Lung (tissue), 12 donors: Measurements from ENCODE around the gene KRT13. TPM values are rescaled to one million over a fixed set of nuclear protein-coding genes. Genes with fewer than 3 reads are reported as not detected.
A peak's percentile ranks its signal among the peaks of the same experiment; 100 is the strongest.

ENCODE experiments used
- ATAC-seq: fragments of 200-7000 bp; cut with Tn5 transposase; one replicate; pipeline ENCODE4 v1.9.1; 2020; ENCODE audit warnings: moderate number of reproducible peaks; ENCODE audit not compliant: insufficient read depth, low FRiP score
- DNase-seq, 3 donors: peaks; one replicate each; pipeline ENCODE4 v3.0.0-alpha.2; 2013 to 2017
- H3K27ac ChIP-seq, 2 donors: one replicate each; pipeline ENCODE4 v1.5.1; 2013; ENCODE audit warnings: mild to moderate bottlenecking in 2 of 2, moderate library complexity in 2 of 2, control low read depth in 1 of 2, inconsistent platforms in 1 of 2, low read depth in 1 of 2, low read length in 1 of 2
- H3K27me3 ChIP-seq, 3 donors: one replicate each; pipeline ENCODE4 v1.5.1; 2013; ENCODE audit warnings: low read length in 2 of 3; ENCODE audit not compliant: control insufficient read depth in 3 of 3, insufficient read depth in 3 of 3
- H3K36me3 ChIP-seq, 4 donors: one replicate each; pipeline ENCODE4 v1.5.1; 2013; ENCODE audit warnings: low read length in 4 of 4, mild to moderate bottlenecking in 1 of 4, moderate library complexity in 1 of 4; ENCODE audit not compliant: control insufficient read depth in 4 of 4, insufficient read depth in 4 of 4
- H3K4me1 ChIP-seq, 5 donors: one replicate each; pipeline ENCODE4 v1.5.1; 2013; ENCODE audit warnings: low read length in 5 of 5, mild to moderate bottlenecking in 2 of 5, moderate library complexity in 1 of 5; ENCODE audit not compliant: control insufficient read depth in 5 of 5, insufficient read depth in 5 of 5
- H3K4me3 ChIP-seq: one replicate; pipeline ENCODE4 v1.5.1; 2013; ENCODE audit warnings: mild to moderate bottlenecking, control low read depth, moderate library complexity
- H3K9ac ChIP-seq, 2 donors: one replicate each; pipeline ENCODE4 v1.5.1; 2013; ENCODE audit warnings: low read length in 2 of 2, control low read depth in 1 of 2; ENCODE audit not compliant: insufficient read depth in 1 of 2
- H3K9me3 ChIP-seq, 4 donors: one replicate each; pipeline ENCODE4 v1.5.1; 2013; ENCODE audit warnings: low read length in 3 of 4, mild to moderate bottlenecking in 1 of 4, moderate library complexity in 1 of 4; ENCODE audit not compliant: control insufficient read depth in 4 of 4, insufficient read depth in 3 of 4
- WGBS, 2 donors: extraction: QIAGEN DNeasy Blood & Tissue Kit; methylation state at CpG; one replicate each; pipeline ENCODE4 v1.1.7; 2013; 5-methylcytosine and 5-hydroxymethylcytosine counted together
- polyA plus RNA-seq, 2 donors: library from polyadenylated mRNA; stranded (reverse); fragments of 200-250 nt; gene quantifications; one replicate each; pipeline ENCODE4 v1.2.1, GENCODE V29; 2013
- total RNA-seq, 2 donors: library from RNA; depleted of rRNA in 1 of 2; stranded (reverse); fragments of >200 nt in 1 of 2; gene quantifications; one replicate each; pipeline ENCODE4 v1.2.1, GENCODE V29; 2014 to 2021
- TF ChIP-seq, protein P1 (sequence below): IDR thresholded peaks from 2 replicates; pipeline ENCODE4 v1.5.1; 2012; ENCODE audit warnings: mild to moderate bottlenecking; ENCODE audit errors: control extremely low read depth, extremely low read depth
- donor health status: control.
- donor health status: control.
- donor health status: Bipolar disorder and iron deficiency.
- donor health status: healthy.
- donor health status: DM: yes; HTN: yes; CAD: no.

Gene KRT13
- total and polyA plus RNA-seq, 4 donors = 4.0 to 16.1 (median 9.8) TPM

DNA sequence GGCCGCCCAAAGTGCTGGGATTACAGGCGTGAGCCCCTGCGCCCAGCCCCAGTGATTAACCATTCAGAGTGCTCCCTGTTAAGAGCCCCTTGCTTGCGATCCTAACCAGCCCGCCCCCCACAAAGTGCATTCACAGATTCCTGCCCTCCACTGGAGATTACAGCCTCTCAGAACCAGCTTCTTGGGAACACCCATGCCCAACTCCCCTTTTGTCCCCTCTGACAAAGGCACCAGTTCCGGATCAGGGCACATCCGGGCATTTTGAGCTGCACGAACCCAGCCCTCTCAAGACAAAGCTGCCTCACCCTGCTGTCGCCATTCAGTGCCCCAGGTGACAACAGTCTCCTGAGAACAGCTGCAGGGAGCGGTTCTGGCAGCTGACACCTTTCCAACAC is 23.5 kb upstream of the KRT13 start:
- Histone ChIP-seq H3K4me1 (peaks cover 0 to 3% (median 0%) of the 10 kb centered on the region in 5 donors), H3K27me3 (peaks cover 0 to 28% (median 27%) of the 10 kb centered on the region in 3 donors), H3K36me3 (no peaks in the 10 kb centered on the region), H3K9me3 (peaks cover 0 to 4% (median 0%) of the 10 kb centered on the region in 4 donors), H3K4me3 (no peak overlapping the region), H3K9ac (no peak overlapping the region), H3K27ac (peak overlapping the region in 1 of 2 donors; percentile 65)
- DNase-seq (no peak), ATAC-seq (no peak)
- WGBS, 2 donors = 47 to 51% methylated on average over 10 of the region's 10 CpGs
- TF ChIP-seq, protein P1, sequence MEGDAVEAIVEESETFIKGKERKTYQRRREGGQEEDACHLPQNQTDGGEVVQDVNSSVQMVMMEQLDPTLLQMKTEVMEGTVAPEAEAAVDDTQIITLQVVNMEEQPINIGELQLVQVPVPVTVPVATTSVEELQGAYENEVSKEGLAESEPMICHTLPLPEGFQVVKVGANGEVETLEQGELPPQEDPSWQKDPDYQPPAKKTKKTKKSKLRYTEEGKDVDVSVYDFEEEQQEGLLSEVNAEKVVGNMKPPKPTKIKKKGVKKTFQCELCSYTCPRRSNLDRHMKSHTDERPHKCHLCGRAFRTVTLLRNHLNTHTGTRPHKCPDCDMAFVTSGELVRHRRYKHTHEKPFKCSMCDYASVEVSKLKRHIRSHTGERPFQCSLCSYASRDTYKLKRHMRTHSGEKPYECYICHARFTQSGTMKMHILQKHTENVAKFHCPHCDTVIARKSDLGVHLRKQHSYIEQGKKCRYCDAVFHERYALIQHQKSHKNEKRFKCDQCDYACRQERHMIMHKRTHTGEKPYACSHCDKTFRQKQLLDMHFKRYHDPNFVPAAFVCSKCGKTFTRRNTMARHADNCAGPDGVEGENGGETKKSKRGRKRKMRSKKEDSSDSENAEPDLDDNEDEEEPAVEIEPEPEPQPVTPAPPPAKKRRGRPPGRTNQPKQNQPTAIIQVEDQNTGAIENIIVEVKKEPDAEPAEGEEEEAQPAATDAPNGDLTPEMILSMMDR = no peak

- Histone ChIP-seq H3K9me3 (peaks cover 0 to 4% (median 0%) of the 10 kb centered on the region in 4 donors), H3K27ac (peak overlapping the region in 1 of 2 donors; percentile 87), H3K9ac (peak overlapping the region in 1 of 2 donors; percentile 63), H3K36me3 (no peaks in the 10 kb centered on the region), H3K27me3 (peaks cover 0 to 28% (median 27%) of the 10 kb centered on the region in 3 donors), H3K4me1 (peaks cover 0 to 6% (median 0%) of the 10 kb centered on the region in 5 donors), H3K4me3 (peak overlapping the region; percentile 33)
- ATAC-seq = peak; percentile 17
- peak in 1 of 3 donors; percentile 31 for DNase-seq
- TF ChIP-seq, protein P1 = no peak
- WGBS, 2 donors = 6 to 7% methylated on average over 62 of the region's 62 CpGs
These were observed 21.9 kb upstream of the KRT13 start for GRCh38 chr17:41527063-41528023.

DNA sequence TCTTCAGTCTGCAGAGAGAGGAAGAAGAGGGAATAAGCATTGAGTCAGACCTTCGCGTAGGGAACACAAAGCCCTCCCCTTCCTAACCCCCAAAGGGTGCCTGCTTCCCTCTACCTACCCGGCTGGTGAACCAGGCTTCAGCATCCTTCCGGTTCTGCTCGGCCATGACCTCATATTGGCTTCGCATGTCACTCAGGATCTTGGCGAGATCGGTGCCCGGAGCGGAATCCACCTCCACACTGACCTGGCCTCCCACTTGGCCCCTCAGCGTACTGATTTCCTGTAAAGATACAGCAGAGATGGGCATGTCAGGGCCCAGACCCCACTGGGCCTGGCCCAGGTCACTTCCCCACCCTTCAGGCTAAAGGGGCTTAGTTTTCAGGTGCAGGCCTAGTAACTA is 18.8 kb upstream of the KRT13 start:
- Histone ChIP-seq H3K4me1 (peaks cover 0 to 14% (median 0%) of the 10 kb centered on the region in 5 donors), H3K36me3 (no peaks in the 10 kb centered on the region), H3K9ac (no peak overlapping the region), H3K9me3 (peaks cover 0 to 2% (median 0%) of the 10 kb centered on the region in 4 donors), H3K27me3 (peaks cover 0 to 17% (median 17%) of the 10 kb centered on the region in 3 donors), H3K27ac (peak overlapping the region in 1 of 2 donors; percentile 26), H3K4me3 (no peak overlapping the region)
- TF ChIP-seq, protein P1 = no peak
- 80 to 86% methylated on average over 11 of the region's 11 CpGs for WGBS, 2 donors
- no peak for ATAC-seq
- DNase-seq = no peak
